B cell (primary cell): ENCODE data around the gene DYNC1I1.

Experiments used
- CTCF ChIP-seq: fragments of 200-600 bp; IDR thresholded peaks from one replicate; pipeline ENCODE4 v1.8.0; 2022; ENCODE audit warnings: antibody characterized with exemption, mild to moderate bottlenecking
- EZH2 ChIP-seq: IDR thresholded peaks from 2 replicates; pipeline ENCODE4 v1.6.1; 2012; ENCODE audit warnings: borderline replicate concordance, low read depth, mild to moderate bottlenecking, moderate library complexity, low read length; ENCODE audit not compliant: insufficient read depth, poor library complexity, severe bottlenecking

GRCh38 chr7:95820778-95821177, 48.4 kb downstream of the DYNC1I1 start:
- TF ChIP-seq CTCF (no peak), EZH2 (no peak)
